Measurements from ENCODE around the gene BRCC3. TPM values are rescaled to one million over a fixed set of nuclear protein-coding genes. Genes with fewer than 3 reads are reported as not detected.

Gene BRCC3
- total RNA-seq, 1 donor from 2014 or later = 30.3 TPM

GRCh38 chrX:155143959-155144548, 72.7 kb downstream of the BRCC3 start:
- intact Hi-C loops (cut with micrococcal nuclease) = no loop called here

- intact Hi-C loops (cut with micrococcal nuclease) = no loop called here
Measured at GRCh38 chrX:155144926-155145325, 73.6 kb downstream of the BRCC3 start.

GRCh38 chrX:155147612-155148011, 76.3 kb downstream of the BRCC3 start:
- intact Hi-C loops (cut with micrococcal nuclease) = loop anchor here (2.0 kb wide), 1 partner anchor 167 kb away; no protein-coding TSS in a partner anchor

GRCh38 chrX:155148166-155148565, 76.9 kb downstream of the BRCC3 start:
- intact Hi-C loops (cut with micrococcal nuclease) = loop anchor here (2.0 kb wide), 1 partner anchor 167 kb away; no protein-coding TSS in a partner anchor

- intact Hi-C loops (cut with micrococcal nuclease) = loop anchor here (2.0 kb wide), 1 partner anchor 168 kb away; no protein-coding TSS in a partner anchor
Measured at GRCh38 chrX:155148724-155149537, 77.6 kb downstream of the BRCC3 start.

- intact Hi-C loops (cut with micrococcal nuclease) = no loop called here
Measured at GRCh38 chrX:155169881-155170280, 98.6 kb downstream of the BRCC3 start.

Other genes starting within 250 kb of the BRCC3 start
- not detected in 2 replicates for gene SMIM9, start 236.8 kb upstream of the BRCC3 start, total RNA-seq
- gene F8A1, start 185.2 kb upstream of the BRCC3 start, total RNA-seq = 20.3 and 24.4 TPM in 2 replicates
- gene F8, start 48.8 kb upstream of the BRCC3 start, total RNA-seq = 4.7 and 5.1 TPM in 2 replicates
- 51.2 and 54.4 TPM in 2 replicates for gene FUNDC2, start 44.7 kb upstream of the BRCC3 start, total RNA-seq
- gene CMC4, start 372 bp upstream of the BRCC3 start, total RNA-seq = 4.8 and 6.3 TPM in 2 replicates
- gene MTCP1, start 372 bp upstream of the BRCC3 start, total RNA-seq = 12.1 and 15.0 TPM in 2 replicates
- gene VBP1, start 145.0 kb downstream of the BRCC3 start, total RNA-seq = 63.8 and 69.1 TPM in 2 replicates
- 8.4 and 8.7 TPM in 2 replicates for gene RAB39B, start 193.0 kb downstream of the BRCC3 start, total RNA-seq